ENCODE measurements around the gene PRDM15.
A peak's percentile ranks its signal among the peaks of the same experiment; 100 is the strongest.

PRDM15 gene

GRCh38 chr21:41817228-41817627 lies 61.9 kb downstream of the PRDM15 start:
- POLR2A ChIA-PET (ENCODE audit: low non-redundant PET) = no interaction called here

GRCh38 chr21:41816583-41817165 lies 62.5 kb downstream of the PRDM15 start:
- H3K27ac ChIP-seq = peak overlapping the region; percentile 50
- peak; percentile 39; the same call in 1 of the 2 replicates for TF ChIP-seq CTCF (conservative IDR thresholded peaks at IDR 0.05; ENCODE audit: low read depth)
- peak; percentile 24 for DNase-seq (ENCODE audit: low spot score)
- ChIA-PET CTCF (interaction anchor here (0.5 to 2.9 kb wide), 19 partner anchors 14 to 301 kb away, joined by 3 to 22 read pairs (median 4); no protein-coding TSS in a partner anchor), POLR2A (ENCODE audit: low non-redundant PET) (no interaction called here)

More at GRCh38 chr21:41817228-41817627, 61.9 kb downstream of the PRDM15 start:
- CTCF ChIA-PET = interaction anchor here (0.5 to 2.9 kb wide), 18 partner anchors 15 to 300 kb away, joined by 3 to 22 read pairs (median 4); no protein-coding TSS in a partner anchor
- no peak overlapping the region for H3K27ac ChIP-seq
- TF ChIP-seq CTCF (conservative IDR thresholded peaks at IDR 0.05; ENCODE audit: low read depth) = peak; percentile 71
- peak; percentile 71 for DNase-seq (ENCODE audit: low spot score)

- no peak for TF ChIP-seq CTCF (conservative IDR thresholded peaks at IDR 0.05; ENCODE audit: low read depth)
- DNase-seq (ENCODE audit: low spot score) = no peak
- H3K27ac ChIP-seq = peak overlapping the region; percentile 50
- ChIA-PET CTCF (interaction anchor here (0.6 to 2.9 kb wide), 15 partner anchors 8 to 301 kb away, joined by 3 to 22 read pairs (median 4); no protein-coding TSS in a partner anchor), POLR2A (ENCODE audit: low non-redundant PET) (no interaction called here)
Measured at GRCh38 chr21:41815652-41816582, 63.2 kb downstream of the PRDM15 start.

DNA sequence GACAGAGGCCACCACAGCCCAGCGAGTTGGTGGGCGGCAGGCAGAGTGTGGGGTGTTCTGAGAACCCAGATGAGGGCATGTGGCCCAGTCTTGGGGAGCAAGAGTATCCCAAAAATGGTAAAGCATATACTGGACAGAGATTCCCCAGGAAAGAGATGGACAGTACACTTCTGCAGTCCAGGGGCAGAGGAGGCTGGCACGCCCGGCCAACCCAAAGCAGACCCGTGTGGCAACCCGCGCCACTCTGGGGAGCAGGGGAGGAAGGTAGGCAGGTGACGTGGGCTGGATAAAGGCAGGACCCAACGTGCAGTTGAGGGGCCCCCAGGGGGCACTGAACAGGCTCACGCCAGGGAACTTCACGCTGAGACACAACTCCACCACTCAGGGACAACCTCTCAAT lies 65.9 kb downstream of the PRDM15 start:
- H3K27ac ChIP-seq = peak overlapping the region; percentile 23; the same call in 1 of the 2 replicates
- POLR2A ChIA-PET (ENCODE audit: low non-redundant PET) = no interaction called here
- CTCF ChIA-PET = no interaction called here
- no peak for TF ChIP-seq CTCF (conservative IDR thresholded peaks at IDR 0.05; ENCODE audit: low read depth)
- no peak for DNase-seq (ENCODE audit: low spot score)

- no peak for DNase-seq (ENCODE audit: low spot score)
- POLR2A ChIA-PET (ENCODE audit: low non-redundant PET) = no interaction called here
- no peak for TF ChIP-seq CTCF (conservative IDR thresholded peaks at IDR 0.05; ENCODE audit: low read depth)
- CTCF ChIA-PET = interaction anchor here (0.5 kb wide), 1 partner anchor 18 kb away, joined by 4 read pairs; no protein-coding TSS in a partner anchor
- H3K27ac ChIP-seq = peak overlapping the region; percentile 23
Measured at GRCh38 chr21:41812679-41813078, 66.5 kb downstream of the PRDM15 start.

DNA sequence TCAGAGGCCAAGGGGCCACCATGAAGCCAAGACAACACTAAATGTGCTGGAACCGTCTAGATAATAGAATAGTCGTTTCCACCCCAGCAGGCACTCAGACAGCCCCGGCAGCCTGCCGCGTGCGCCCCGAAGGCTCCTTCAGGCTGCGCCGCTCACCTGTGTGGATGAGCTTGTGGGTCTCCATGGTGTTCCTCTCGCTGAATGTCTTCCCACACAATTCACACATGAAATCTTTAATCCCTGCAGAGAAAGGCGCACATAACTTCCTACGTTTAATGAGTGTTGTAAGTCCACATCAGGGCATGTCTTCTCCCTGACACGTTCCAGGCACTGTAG lies 68.6 kb downstream of the PRDM15 start:
- ChIA-PET POLR2A (ENCODE audit: low non-redundant PET) (no interaction called here), CTCF (no interaction called here)
- no peak overlapping the region for H3K27ac ChIP-seq
- no peak for TF ChIP-seq CTCF (conservative IDR thresholded peaks at IDR 0.05; ENCODE audit: low read depth)
- DNase-seq (ENCODE audit: low spot score) = no peak

All from RWPE1 (cell line).